ENCODE measurements around the gene DIO2.

The DIO2 gene

GRCh38 chr14:80167793-80168448 is 43.4 kb downstream of the DIO2 start:
- DNase-seq, result no peak

GRCh38 chr14:80164991-80165721 is 46.1 kb downstream of the DIO2 start:
- DNase-seq, result no peak

GRCh38 chr14:80152763-80153162 is 58.5 kb downstream of the DIO2 start:
- DNase-seq, result no peak

GRCh38 chr14:80152166-80152565 is 59.1 kb downstream of the DIO2 start:
- DNase-seq, result no peak

GRCh38 chr14:80150301-80150700 is 61.0 kb downstream of the DIO2 start:
- DNase-seq, result no peak

Measured in T-helper 9 cell (primary cell).